Measurements from ENCODE around the gene B4GALT7.

DNA sequence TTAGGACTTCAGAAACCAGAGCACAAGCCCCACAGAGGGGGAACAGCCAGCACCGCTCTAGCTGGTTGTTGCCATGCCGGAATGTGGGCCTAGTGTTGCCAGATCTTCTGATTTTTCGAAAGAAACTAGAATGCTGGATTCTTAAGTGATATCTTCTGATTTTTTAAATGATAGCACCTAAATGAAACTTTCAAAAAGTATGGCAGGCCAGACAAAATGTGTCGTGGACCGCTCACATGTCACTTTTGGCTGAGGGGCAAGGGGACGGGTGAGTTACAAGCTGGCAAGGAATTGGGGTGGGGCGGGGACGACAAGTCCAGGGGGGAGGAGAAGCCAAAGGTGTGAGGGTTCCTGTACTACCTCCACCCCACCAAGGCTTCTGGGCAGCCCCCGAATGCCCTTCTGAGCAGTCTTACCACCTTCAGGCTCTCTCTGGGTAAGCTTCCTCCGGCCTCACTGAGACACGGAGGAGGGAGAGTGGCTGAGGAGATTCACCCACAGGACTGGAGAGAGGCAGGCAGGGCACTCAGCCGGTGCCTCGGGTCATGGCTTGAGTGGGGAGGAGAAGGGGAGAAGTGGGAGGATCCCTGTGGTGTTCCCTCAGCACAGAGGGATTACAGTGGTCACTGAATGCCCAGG, 10.3 kb downstream of the B4GALT7 start:
- no peak for TF ChIP-seq POLR2A (IDR thresholded peaks at IDR 0.05)
- TF ChIP-seq, protein P1, sequence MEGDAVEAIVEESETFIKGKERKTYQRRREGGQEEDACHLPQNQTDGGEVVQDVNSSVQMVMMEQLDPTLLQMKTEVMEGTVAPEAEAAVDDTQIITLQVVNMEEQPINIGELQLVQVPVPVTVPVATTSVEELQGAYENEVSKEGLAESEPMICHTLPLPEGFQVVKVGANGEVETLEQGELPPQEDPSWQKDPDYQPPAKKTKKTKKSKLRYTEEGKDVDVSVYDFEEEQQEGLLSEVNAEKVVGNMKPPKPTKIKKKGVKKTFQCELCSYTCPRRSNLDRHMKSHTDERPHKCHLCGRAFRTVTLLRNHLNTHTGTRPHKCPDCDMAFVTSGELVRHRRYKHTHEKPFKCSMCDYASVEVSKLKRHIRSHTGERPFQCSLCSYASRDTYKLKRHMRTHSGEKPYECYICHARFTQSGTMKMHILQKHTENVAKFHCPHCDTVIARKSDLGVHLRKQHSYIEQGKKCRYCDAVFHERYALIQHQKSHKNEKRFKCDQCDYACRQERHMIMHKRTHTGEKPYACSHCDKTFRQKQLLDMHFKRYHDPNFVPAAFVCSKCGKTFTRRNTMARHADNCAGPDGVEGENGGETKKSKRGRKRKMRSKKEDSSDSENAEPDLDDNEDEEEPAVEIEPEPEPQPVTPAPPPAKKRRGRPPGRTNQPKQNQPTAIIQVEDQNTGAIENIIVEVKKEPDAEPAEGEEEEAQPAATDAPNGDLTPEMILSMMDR (IDR thresholded peaks at IDR 0.05): no peak

Measured in testis (tissue), 2 donors.